Right renal cortex interstitium (tissue), 3 donors: ENCODE measurements around the gene C2orf81. TPM values are rescaled to one million over a fixed set of nuclear protein-coding genes. Genes with fewer than 3 reads are reported as not detected.
A peak's percentile ranks its signal among the peaks of the same experiment; 100 is the strongest.
"Not testable (repeated sequence)": the region's sequence is repeated elsewhere in the genome, so short reads cannot be mapped to it uniquely, and the experiment has no call there.

Experiments
- DNase-seq, 3 donors: peaks; one replicate each; pipeline ENCODE4 v3.0.0-alpha.2; 2013; ENCODE audit warnings: low read depth in 3 of 3, low spot score in 2 of 3
- polyA plus RNA-seq, 3 donors: library from polyadenylated mRNA; unstranded; fragments of 120-200 nt; gene quantifications; one replicate each; pipeline ENCODE4 v1.2.1, GENCODE V29; 2013; ENCODE audit not compliant: insufficient read length in 3 of 3

Gene C2orf81
- polyA plus RNA-seq, 3 donors, result 4.4 to 6.6 (median 5.7) TPM

DNA sequence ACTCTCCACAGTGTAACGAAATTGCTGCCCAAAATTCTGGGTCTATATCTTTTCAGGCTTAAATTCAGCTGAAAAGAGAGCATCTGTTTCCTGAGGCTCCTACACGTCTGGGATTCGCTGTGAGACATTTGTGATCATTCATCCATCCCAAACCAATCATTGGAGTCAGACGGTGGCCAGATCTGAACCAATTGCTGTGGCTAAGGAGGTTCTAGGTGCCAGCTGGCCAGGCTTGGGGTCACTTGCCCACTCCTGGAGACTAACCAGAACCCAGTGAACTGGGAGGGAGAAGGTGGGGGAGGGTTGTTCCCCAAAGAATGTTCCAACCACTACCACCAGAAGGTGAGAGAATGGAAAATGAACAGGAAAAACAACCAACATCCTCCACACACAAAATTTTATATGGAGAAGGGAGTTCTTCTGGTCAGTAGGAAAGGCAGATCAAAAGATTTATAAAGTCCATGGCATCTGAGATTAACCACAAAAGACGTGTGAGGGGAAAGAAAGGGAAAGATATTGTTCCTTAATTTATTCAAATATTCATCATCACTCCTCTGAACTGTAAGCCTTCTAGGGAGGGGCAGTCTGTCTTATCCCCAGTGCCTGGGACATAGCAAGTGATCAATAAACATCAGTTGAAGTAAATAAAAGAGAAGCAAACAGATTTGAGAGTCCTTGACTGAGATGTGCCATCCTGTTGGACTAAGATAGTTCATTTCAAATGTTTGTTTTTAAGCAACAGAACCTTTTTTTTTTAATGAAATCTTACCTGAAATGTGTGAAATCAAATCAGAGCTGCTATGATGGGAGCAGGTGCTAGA is 23.3 kb upstream of the C2orf81 start:
- DNase-seq, result no peak

DNA sequence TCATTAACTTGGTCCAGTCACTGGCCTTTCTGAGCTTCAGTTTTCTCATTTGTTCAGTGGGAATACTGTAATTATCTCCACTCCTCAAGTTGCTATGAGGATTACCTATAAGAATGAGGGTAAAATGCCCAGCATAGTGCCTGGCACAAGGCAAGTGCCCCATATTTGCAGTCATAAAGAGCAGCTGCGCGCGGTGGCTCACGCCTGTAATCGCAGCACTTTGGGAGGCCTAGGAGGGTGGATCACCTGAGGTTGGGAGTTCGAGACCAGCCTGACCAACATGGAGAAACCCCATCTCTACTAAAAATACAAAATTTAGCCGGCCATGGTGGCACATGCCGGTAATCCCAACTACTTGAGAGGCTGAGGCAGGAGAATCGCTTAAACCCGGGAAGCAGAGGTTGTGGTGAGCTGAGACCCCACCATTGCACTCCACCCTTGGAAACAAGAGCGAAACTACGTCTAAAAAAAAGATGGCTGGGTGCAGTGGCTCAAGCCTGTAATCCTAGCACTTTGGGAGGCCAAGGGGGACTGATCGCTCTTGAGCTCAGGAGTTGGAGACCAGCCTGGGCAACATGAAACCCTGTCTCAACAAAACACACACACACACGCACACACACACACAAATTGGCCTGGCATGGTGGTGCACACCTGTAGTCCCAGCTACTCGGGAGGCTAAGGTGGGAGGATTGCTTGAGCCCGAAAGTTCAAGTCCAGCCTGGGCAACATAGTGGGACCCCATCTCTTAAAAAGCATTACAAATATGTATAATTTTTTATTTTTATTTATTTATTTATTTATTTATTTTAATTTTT is 21.3 kb upstream of the C2orf81 start:
- DNase-seq, result not testable (repeated sequence)

DNA sequence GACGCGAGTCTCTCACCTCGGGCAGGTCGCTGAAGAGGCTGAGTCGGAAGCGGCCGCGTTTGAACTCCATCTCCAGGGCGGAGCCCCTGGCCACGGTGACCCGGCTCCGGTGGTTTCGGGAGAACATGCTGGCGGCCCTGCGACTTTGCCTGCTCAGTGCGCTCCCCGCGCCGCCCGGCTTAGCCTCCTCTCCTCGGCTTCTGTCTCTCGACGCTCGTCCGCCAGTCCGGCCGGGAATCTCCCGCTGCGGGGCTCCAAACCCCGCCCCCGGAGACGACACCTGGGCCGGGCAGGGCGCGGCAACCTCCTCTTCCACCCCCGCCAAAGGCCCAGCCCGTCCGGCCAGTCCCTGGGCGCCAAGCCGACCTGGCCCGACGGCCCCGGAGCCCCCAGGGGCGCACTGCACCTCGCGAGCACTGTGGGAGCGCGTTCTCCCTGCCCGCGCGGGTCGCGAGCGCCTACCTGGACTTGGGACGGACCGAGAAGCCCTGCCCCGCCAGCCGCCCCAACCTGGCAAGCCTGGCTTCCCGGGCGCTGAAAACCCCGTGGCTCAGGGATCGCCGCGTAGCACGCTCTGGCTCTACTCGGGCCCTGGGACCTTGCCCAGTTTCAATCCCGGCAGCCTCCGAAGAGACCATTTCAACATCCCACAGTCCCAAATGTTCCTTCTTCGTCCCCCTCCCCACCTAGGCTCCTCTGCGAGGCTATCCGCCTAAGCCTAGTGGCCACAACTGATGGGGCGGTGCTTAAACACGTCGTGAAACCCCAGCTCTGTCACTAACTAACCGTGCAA is 20.5 kb upstream of the C2orf81 start, which contains the start of gene RTKN:
Gene RTKN (minus strand): TSS at position 248 of the 793 bp plus-strand sequence. CDS start 121 bp downstream, at position 127.
- no peak for DNase-seq

DNA sequence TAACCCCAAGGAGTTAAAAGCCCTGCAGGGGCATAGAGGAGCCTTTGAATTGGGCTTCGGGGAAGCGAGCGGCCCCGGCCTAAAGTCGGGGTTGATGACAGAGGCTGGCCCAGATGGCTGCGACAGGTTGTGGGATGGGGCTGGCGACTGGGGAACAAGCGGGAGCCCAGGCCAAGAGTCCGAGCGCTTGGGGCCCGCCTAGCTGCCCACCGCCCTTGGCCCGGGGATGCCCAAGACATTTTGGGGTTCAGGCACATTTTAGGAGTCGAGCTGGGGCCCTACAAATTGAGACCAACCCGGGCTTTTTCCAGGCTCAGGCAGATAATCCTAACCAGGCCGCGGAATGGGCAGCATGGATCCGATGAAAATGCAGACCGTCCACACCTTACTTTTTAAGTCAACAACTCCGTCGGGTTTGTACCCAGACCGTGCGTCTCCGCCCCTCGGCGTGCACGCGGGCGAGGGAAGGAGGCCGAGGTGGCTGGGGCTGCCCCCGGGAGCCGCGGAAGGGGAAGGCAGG is 19.8 kb upstream of the C2orf81 start:
- no peak for DNase-seq

- peak in 1 of 3 donors; percentile 87 for DNase-seq
These were observed 19.2 kb upstream of the C2orf81 start for GRCh38 chr2:74440378-74441169.

- DNase-seq, result peak in 1 of 3 donors; percentile 25
These were observed 18.5 kb upstream of the C2orf81 start for GRCh38 chr2:74439803-74440377.

- DNase-seq, result no peak
These were observed 18.0 kb upstream of the C2orf81 start for GRCh38 chr2:74439373-74439772.

- no peak for DNase-seq
These were observed 16.8 kb upstream of the C2orf81 start for GRCh38 chr2:74438248-74438647.

GRCh38 chr2:74436848-74437695 is 15.7 kb upstream of the C2orf81 start:
- DNase-seq, result no peak

GRCh38 chr2:74436111-74436805 is 14.8 kb upstream of the C2orf81 start:
- DNase-seq, result no peak

DNA sequence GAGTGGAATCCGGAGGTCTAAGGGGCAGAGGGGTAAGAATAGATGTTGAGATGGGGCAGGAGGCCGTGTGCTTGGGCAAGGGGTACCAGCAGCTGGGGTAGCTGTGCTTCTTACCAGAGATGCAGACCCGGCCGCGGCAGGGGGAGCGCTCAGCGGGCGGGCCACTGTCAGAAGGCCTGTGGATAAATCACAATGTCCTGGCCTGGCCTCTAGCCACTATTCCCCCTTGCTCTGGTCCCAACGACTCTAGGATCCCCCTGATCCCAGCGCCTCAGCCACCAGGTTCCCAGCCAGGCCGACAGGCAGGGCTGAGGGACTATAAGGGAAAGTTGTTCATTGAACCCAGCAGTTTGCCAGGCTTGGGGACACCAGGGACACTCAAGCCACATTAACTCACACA is 9.1 kb upstream of the C2orf81 start:
- no peak for DNase-seq

DNA sequence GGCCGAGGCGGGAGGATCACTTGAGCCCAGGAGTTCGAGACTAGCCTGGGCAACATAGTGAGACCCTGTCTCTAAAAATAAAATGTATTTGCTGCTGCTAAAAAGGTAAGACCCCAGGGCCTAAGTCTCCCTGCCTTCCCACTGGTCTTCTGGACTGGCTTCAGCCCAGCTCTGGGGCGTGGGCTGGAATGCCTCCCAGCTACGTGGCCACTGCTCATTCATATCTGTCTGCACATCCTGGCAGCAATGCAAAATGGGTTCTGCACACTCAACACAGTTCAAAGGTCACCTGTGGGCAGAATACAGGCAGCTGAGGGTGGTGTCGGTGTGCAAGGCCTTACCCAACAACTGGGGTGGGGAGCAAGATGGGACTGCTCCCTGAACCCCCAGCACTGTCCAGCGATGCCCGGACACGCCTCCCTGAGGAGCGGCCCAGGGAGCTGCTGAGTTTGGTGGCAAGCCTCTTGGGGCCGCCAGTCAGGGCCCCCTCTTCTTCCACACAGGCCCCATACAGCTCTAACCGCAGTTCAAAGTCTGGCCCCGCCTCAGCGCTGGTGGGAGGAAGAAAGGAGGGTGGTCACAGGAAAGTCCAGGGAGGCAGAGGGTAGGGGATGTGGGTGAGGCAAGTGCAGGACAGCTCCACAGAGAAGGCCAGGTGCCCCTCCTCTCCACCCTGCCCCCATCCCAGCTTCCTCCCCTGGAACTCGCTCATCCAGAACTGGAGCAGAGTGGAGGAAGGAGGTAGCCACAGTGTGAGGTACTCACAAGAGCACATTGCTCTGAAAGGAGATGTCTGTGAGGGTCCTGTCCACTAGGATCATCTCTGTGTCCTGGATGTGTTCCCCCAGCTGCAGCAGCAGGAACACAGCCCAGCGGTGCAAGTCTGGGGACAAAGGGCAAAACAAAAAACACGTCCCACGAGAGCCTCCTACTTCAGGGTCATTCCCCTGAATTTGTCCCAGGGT is 8.3 kb upstream of the C2orf81 start:
- no peak for DNase-seq

- DNase-seq, result no peak
These were observed 7.3 kb upstream of the C2orf81 start for GRCh38 chr2:74428675-74429074.

DNA sequence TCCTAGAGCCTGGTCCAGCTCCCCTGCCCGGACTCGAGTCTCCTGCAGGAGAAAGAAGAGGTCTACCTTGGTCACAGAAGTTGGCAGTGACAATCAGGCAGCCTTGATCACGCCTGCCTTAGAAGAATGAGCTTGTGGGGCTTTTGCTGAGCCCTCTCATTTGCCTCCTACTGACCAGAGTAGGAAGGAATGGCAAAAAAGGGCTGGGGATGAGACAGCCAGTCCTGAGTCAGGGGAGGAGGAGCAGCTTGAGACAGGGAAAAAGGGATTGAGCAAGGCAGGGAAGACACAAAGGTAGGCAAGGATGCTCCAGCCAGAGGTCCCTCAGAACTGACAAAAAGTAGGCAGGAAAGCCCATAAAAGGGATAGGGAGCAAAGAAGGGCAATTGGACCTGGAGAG is 6.1 kb upstream of the C2orf81 start:
- DNase-seq, result no peak

DNA sequence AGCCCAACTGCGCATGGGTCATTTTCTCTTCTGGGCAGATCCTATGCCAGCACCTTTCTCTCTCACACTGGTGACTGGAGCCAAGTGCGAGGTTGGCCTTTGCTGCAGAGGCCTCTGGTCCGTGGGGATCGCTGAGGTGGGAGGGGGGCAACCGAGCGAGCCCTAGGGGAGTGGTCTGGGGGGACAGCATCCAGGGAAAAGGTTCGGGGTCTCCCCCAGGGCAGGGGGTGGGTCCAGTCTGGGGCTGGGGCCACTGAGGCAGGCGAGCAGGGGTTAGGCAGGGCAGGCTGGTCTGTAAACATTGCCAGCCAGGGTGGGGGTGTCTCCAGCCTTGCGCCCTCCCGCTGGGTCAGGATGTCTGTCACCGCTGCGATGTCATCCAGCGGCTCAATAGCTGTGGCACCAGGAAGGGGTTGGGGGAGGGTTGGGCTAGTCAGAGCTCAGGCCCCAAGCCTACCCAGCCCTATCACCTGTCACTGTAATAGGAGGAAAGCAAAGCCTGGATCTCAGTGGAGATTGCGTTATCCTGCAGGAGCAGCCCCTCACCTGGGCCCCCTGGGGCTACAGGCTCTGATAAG is 4.9 kb upstream of the C2orf81 start:
- no peak for DNase-seq

GRCh38 chr2:74425523-74425922 is 4.1 kb upstream of the C2orf81 start:
- no peak for DNase-seq
